ENCODE measurements around the gene WWP2. TPM values are rescaled to one million over a fixed set of nuclear protein-coding genes. Genes with fewer than 3 reads are reported as not detected.

Gene WWP2
- total RNA-seq, 1 donor from 2014 or later: 38.8 TPM

- DNase-seq (ENCODE audit: extremely low spot score, unreplicated experiment): no peak
- H3K9me3 Mint-ChIP-seq: no peaks in the 10 kb centered on the region
- no peak overlapping the region for H3K27ac Mint-ChIP-seq
- no peaks in the 10 kb centered on the region for H3K27me3 Mint-ChIP-seq
- no peak overlapping the region for H3K4me3 Mint-ChIP-seq
- peaks cover 11% of the 10 kb centered on the region for H3K36me3 Mint-ChIP-seq
- peaks cover 32% of the 10 kb centered on the region for H3K4me1 Mint-ChIP-seq (ENCODE audit: unreplicated experiment)
- TF ChIP-seq CTCF (conservative IDR thresholded peaks at IDR 0.05): no peak
Measured at GRCh38 chr16:69827524-69827923, 65.4 kb downstream of the WWP2 start.

- Mint-ChIP-seq H3K9me3 (no peaks in the 10 kb centered on the region), H3K27ac (no peak overlapping the region), H3K4me3 (no peak overlapping the region), H3K27me3 (no peaks in the 10 kb centered on the region), H3K4me1 (ENCODE audit: unreplicated experiment) (peaks cover 38% of the 10 kb centered on the region), H3K36me3 (peaks cover 11% of the 10 kb centered on the region)
- no peak for TF ChIP-seq CTCF (conservative IDR thresholded peaks at IDR 0.05)
- no peak for DNase-seq (ENCODE audit: extremely low spot score, unreplicated experiment)
Measured at GRCh38 chr16:69829338-69829737, 67.2 kb downstream of the WWP2 start.

- Mint-ChIP-seq H3K4me3 (no peak overlapping the region), H3K36me3 (peaks cover 11% of the 10 kb centered on the region), H3K4me1 (ENCODE audit: unreplicated experiment) (peaks cover 38% of the 10 kb centered on the region), H3K27me3 (no peaks in the 10 kb centered on the region), H3K27ac (peak overlapping the region; percentile 66), H3K9me3 (no peaks in the 10 kb centered on the region)
- DNase-seq (ENCODE audit: extremely low spot score, unreplicated experiment): no peak
- TF ChIP-seq CTCF (conservative IDR thresholded peaks at IDR 0.05): no peak
Measured at GRCh38 chr16:69830146-69830533, 68.0 kb downstream of the WWP2 start.

GRCh38 chr16:69830534-69831211, 68.5 kb downstream of the WWP2 start:
- H3K4me3 Mint-ChIP-seq: no peak overlapping the region
- no peaks in the 10 kb centered on the region for H3K27me3 Mint-ChIP-seq
- H3K36me3 Mint-ChIP-seq: peaks cover 11% of the 10 kb centered on the region
- peak overlapping the region; percentile 66 for H3K27ac Mint-ChIP-seq
- DNase-seq (ENCODE audit: extremely low spot score, unreplicated experiment): no peak
- no peak for TF ChIP-seq CTCF (conservative IDR thresholded peaks at IDR 0.05)
- no peaks in the 10 kb centered on the region for H3K9me3 Mint-ChIP-seq
- H3K4me1 Mint-ChIP-seq (ENCODE audit: unreplicated experiment): peaks cover 38% of the 10 kb centered on the region

- TF ChIP-seq CTCF (conservative IDR thresholded peaks at IDR 0.05): no peak
Measured at GRCh38 chr16:69831212-69832123, 69.3 kb downstream of the WWP2 start.

More at GRCh38 chr16:69831212-69832123, 69.3 kb downstream of the WWP2 start:
- no peak for DNase-seq (ENCODE audit: extremely low spot score, unreplicated experiment)
- Mint-ChIP-seq H3K36me3 (peaks cover 11% of the 10 kb centered on the region), H3K4me1 (ENCODE audit: unreplicated experiment) (peaks cover 38% of the 10 kb centered on the region), H3K27me3 (no peaks in the 10 kb centered on the region), H3K9me3 (no peaks in the 10 kb centered on the region), H3K27ac (peak overlapping the region; percentile 66), H3K4me3 (no peak overlapping the region)
